Measurements from ENCODE around the gene UTP4.

DNA sequence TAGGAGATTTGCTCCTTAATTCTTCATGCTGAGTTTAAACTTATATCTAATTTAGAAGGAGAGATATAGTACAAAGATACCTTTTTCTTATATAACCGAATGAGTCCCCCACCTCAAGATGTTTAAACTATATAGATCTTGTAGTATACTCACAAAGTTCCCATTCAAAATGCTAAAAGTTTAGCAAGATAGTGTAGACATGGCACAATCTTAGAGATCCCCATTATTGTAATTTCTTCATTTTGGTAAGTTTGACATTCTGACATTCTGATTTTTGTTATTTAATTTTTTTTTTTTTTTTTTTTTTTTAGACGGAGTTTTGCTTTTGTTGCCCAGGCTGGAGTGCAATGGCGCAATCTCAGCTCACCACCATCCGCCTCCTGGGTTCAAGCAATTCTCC, 77.3 kb downstream of the UTP4 start:
- TF ChIP-seq POLR2A (IDR thresholded peaks at IDR 0.05; ENCODE audit: low read depth, low read length) (no peak), TAF1 (IDR thresholded peaks at IDR 0.05; ENCODE audit: borderline replicate concordance, low read depth, low read length) (no peak), POLR2AphosphoS5 (IDR thresholded peaks at IDR 0.05; ENCODE audit: low read depth, low read length) (no peak)
